HG03045 (cell line): ENCODE results near the gene CDKN3.

ENCODE experiments used
- ATAC-seq: cut with Tn5 transposase; IDR thresholded peaks from one replicate; pipeline ENCODE4 v1.9.1; 2021; ENCODE audit warnings: mild to moderate bottlenecking, moderate library complexity; ENCODE audit not compliant: unreplicated experiment

CDKN3 gene

GRCh38 chr14:54396493-54397335 lies at the start of gene CDKN3:
CDKN3 (plus strand) TSS chr14:54397007; CDS start chr14:54397069, 62 bp downstream.
- peak; percentile 98 for ATAC-seq

- ATAC-seq: no peak
Observed at GRCh38 chr14:54347044-54347443, 49.8 kb upstream of the CDKN3 start.

- ATAC-seq: no peak
Observed at GRCh38 chr14:54348001-54348611, 48.7 kb upstream of the CDKN3 start.

GRCh38 chr14:54348923-54349620 lies 47.7 kb upstream of the CDKN3 start:
- no peak for ATAC-seq

- no peak for ATAC-seq
Observed at GRCh38 chr14:54349713-54350112, 47.1 kb upstream of the CDKN3 start.

- no peak for ATAC-seq
Observed at GRCh38 chr14:54350203-54350602, 46.6 kb upstream of the CDKN3 start.

GRCh38 chr14:54353266-54353665 lies 43.5 kb upstream of the CDKN3 start:
- no peak for ATAC-seq

GRCh38 chr14:54353694-54354093 lies 43.1 kb upstream of the CDKN3 start:
- ATAC-seq: no peak

GRCh38 chr14:54354096-54354495 lies 42.7 kb upstream of the CDKN3 start:
- no peak for ATAC-seq

- no peak for ATAC-seq
Observed at GRCh38 chr14:54354968-54355641, 41.7 kb upstream of the CDKN3 start.

- no peak for ATAC-seq
Observed at GRCh38 chr14:54355698-54356097, 41.1 kb upstream of the CDKN3 start.

- no peak for ATAC-seq
Observed at GRCh38 chr14:54356172-54356571, 40.6 kb upstream of the CDKN3 start.

GRCh38 chr14:54360667-54361066 lies 36.1 kb upstream of the CDKN3 start:
- ATAC-seq: no peak

- no peak for ATAC-seq
Observed at GRCh38 chr14:54362089-54362504, 34.7 kb upstream of the CDKN3 start.

- ATAC-seq: no peak
Observed at GRCh38 chr14:54362759-54363437, 33.9 kb upstream of the CDKN3 start.

- no peak for ATAC-seq
Observed at GRCh38 chr14:54364555-54365415, 32.0 kb upstream of the CDKN3 start.

GRCh38 chr14:54366736-54367735 lies 29.8 kb upstream of the CDKN3 start:
- ATAC-seq: no peak

GRCh38 chr14:54368291-54368690 lies 28.5 kb upstream of the CDKN3 start:
- no peak for ATAC-seq
